GM18508 (cell line): Measurements from ENCODE around the gene DENND1A.

Experiments used
- ATAC-seq: cut with Tn5 transposase; IDR thresholded peaks from one replicate; pipeline ENCODE4 v1.9.1; 2021; ENCODE audit warnings: moderate number of reproducible peaks; ENCODE audit not compliant: insufficient read depth, unreplicated experiment

The DENND1A gene

DNA sequence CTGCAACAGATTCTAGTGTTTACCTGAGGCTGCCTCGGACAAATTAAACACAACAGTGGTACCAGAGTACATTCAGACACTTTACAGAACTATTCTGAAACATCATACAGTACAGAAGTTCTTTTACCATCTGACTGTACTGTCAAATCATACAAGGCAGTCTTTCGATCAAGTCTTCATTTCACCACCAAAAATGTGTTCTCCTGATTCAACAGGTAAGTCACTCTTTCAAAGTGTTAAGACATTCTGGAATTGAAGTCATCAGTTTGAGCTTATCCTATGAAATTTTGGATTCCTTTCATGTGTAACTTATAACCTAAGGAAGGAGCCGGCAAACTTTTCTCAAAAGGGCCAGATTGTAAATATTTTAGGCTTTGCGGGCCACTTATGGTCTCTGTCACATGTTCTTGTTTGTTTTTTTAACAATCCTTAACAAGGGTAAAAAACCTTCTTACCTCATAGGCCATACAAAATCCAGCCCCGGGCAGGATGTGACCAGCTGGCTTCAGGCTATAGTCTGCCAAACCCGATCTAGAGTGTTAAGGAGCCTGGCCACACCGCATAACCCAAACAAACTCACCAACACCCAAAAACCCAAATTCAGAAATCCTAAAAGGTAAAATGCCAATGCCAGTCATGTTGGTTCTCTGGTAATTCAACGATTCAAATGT lies 151.6 kb downstream of the DENND1A start:
- no peak for ATAC-seq

DNA sequence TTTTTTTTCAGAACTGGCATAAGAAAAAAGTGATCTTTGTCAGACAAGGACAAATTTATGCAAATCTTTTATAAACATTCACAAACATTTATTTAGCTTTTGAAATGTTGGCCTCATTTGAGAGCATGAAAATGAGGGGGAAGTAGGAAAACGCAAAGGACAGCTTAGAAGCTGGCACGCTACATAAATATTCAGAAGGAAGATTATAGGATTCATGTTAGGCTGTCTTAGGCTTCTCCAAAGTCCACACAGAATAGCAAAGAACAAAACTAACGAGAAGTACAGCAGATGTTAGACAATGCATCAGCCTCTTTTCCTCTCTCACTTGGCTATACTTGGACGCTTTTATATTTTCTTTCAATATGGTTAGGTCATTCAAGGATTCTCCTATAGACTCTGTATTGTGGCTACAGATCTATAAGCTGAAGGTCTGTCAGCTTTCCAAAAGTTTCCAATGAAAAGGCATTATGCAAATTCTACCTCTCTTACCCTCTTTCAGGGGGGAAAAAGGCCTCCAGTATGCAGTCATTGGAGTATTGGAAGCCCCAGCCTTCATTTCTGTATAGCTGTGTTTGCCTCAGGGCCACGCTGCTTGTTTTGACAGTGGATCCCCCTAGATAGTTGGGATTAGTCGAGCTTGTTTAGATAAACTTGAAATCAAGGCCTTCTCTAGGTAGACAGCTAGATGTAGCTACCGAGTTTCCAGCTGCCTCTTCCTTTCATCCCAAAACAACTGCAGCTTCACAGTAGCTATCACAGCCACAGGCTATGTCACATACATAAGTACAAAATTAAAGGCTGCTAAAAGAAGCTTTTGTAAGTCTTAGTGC lies 153.0 kb downstream of the DENND1A start:
- ATAC-seq: no peak

DNA sequence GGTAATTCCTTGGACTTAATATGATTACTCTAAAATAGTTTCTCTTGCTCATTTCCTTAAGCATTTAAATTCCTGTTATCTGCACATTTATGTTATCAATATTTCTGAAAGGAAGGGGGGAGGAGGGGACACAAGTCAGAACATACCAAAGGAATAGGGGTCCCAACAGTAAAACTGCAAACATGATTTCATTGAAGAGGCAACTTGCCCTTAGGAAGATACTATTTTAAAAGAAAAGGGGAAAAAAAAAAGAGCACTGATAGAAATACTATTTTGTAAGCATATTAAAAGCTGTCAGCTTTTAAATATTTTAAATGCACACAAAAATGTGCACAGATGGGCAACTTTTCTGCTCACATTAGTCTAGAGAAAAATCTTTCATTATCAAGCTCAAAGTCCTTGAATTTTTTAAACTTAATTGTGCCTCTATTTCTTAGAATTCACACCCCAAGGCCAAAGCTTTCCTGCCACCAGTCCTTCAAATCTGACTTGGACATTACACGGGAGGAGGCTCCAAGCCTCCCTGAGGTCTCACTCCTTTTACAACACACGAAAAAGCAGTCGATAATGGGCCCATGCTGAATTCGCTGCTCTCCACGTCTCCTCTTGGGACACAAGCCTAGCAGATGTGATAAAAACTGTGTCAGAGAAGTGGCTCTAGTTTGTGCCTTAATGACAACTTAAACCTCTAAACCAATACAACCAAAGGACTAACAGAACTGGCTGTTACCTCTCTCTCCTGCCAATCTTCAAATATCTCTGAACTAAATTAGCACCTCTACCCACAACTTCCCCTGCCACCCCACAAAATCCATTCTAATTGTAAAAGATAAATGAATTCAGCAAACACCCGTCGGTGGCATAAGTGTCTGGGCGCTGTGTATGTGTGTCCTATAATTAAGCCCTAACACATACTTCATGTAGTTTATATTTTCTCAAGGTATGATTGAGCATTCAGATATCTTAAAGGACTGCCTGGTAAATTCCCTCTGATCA lies 154.3 kb downstream of the DENND1A start:
- no peak for ATAC-seq

DNA sequence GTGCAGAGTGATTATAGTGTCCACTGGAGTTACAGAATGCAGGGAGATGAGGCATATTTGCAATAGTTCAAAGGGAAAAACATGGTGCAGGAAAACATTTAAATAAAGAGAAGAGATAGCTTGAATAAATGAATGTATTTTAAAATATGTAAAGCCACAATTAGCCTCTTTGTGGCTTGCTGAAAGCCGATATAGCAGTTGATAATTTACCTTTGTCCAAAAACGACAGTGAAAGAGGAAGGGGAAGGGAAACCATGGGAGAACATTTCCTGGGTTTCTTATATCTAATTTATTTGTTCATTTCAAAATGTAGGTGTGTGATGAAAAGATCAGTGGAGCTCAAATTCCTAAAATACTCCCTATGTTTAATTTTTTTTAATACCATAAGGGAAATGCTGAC lies 156.1 kb downstream of the DENND1A start:
- no peak for ATAC-seq

DNA sequence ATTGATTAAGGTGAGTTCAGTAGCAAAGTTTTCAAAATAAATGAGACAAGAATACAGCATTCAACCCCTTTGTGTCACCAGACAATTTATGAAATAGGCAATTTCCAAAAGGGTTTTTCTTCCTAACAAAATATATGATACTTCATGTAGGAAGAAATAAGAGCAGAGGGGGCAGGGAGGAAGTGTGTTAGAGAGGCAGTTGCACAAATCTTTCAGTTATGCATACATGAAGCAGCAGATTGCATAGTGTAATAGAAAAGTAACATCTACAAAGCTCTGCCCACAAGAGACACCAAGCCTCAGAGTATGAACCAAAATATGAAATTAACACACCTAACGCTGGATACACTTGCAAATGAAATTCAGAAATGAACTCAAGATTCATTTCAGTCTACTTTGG lies 157.0 kb downstream of the DENND1A start:
- ATAC-seq: no peak

DNA sequence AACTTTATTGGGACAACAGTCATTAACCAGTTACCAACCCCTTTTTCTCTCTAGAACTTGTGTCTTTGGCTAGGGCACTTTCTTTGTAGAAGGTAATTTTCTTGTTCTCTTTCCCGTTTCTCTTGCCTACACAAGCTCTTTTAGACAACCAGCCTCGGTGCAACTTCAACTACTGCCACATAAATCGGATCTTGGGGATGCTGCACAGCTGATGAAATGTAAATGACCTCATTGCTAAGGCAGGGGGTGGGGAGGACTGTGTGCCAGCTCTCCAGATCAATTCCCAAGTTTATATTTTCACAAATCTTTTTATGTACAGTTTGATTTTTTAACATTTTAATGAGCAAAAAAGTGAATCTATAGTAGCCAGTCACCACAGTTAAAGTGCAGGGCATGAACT lies 157.6 kb downstream of the DENND1A start:
- ATAC-seq: no peak

DNA sequence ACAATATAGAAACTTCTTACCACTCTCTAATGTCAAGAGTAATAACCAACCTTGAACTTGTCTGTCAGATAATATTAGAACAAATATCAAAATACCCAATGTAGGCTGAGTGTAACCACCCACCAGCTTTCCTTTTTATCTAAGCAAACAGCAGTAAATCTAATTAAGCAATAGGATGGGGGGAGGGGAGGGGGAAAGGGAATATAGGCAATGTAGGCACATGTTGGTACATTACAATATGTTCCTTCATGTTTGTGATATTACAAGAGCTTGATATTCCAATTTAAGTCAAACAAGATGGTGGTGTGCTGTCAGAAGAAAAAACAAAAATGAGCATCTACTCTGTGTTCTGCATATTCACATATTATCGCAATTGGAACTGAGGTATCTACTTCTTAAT lies 158.2 kb downstream of the DENND1A start:
- ATAC-seq: no peak

DNA sequence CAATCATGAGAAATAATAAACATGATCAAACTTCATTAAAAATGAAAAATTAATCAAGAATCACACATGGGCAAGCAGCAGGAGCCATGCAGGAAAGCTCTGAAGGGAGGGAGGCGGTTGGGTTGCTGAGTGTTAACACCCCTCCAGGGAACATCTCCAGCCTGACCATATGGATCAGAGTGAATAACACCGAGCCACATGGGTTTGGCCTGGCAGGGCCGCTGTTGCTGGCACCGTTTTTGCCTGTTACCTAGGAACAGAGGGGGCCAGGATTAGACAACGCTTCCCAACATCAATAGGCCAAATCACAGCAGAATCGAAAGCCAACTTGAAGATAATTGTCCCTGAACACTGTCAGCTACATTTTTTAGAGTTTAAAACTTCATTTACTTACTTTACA lies 160.2 kb downstream of the DENND1A start:
- no peak for ATAC-seq

DNA sequence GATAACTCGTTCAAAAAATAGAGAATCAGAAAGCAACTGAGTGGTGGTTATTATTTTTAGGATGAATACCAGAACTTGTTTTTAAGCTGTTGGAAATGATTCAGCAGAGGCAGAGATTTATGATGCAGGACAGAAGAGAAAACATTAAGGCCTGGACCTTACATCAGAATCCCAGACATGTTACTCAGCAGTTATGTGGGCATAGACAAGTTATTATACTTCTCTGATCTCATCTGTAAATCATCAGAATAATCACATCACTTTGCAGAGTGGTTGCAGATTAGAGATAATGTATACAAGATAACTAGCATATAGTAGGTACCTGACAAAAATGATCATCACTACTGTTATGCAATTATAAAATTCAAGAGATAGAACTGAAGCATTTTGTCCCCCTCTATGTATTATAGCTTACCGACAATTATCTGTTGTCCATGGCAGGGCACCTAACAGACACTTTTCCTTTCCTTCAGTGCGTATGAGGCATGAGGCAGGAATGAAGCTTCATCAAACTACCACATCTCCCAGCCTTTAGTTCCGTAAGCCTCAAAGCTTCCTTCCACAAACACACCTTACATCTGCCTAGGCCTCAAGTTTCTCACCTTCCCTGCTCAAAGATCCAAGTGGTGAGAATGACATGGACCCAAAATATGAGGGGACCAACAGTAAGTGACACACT lies 165.9 kb downstream of the DENND1A start:
- no peak for ATAC-seq

DNA sequence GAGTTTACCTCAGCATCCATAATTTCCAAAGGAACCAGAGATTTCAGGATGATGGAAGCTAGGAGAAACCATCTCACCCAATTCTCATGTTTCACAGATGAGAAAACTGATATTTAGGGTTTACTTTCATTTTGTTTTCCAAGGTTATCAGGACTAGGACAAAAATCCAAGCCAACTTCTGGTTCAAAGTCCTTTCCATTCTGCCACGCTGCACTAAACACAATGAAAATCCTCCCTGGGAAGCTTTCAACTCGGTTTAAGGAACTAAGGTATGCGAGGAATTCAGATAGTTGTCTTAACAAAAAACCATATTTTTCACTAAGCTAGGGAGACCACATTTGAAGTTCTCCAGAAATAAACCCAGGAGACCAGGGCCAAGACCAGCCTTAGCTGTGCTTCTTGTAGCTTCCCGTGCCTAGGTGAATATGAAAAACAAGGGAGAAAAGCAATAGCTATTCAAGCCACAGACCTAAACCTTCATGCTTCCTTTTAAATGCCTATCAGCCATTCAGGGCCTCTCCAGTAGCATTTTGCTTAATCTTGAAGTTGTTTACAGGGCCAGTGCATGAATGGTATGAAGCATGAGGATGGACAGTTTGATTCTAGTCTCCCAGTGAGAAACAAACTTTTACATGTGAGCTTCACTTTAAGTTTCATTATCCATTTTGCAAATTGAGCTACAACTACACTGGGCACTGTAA lies 167.9 kb downstream of the DENND1A start:
- no peak for ATAC-seq

DNA sequence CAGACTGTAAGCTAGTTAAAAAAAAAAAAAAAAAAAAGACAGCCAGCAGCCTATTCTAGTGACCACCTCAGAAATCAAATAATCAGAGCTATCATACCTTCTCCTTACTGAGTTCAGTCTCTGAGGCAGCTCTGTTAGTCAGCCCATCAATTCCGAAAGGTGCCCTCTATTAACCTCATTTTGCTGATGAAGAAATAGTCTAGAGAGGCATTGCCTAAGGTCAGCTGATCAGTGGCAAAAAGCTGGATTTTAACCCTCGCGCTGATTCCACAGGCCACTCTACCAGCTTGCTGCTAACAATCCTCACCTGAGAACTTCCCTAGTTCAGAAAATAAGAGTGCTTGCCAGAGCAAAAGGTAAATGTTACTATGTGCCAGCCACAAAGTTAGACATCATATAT lies 172.0 kb downstream of the DENND1A start:
- no peak for ATAC-seq

DNA sequence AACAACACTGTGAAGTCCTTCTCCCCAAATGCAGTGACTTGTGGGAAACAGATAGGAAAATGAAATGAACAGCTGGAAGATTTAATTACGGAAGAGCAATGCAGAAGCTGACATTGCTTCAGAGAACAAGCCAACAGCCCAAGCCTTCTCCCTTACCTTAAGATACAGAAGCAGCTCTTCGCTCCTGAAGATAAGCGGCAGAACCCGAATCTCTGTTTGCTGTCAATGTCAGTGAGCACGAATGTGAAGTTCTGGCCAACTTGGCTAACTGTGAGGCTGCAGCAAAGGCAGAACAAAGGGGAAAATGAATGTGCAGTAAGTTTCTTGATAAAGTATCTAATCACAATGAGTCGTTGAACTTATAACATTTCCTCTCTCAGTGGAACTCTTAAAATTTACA lies 172.4 kb downstream of the DENND1A start:
- no peak for ATAC-seq

DNA sequence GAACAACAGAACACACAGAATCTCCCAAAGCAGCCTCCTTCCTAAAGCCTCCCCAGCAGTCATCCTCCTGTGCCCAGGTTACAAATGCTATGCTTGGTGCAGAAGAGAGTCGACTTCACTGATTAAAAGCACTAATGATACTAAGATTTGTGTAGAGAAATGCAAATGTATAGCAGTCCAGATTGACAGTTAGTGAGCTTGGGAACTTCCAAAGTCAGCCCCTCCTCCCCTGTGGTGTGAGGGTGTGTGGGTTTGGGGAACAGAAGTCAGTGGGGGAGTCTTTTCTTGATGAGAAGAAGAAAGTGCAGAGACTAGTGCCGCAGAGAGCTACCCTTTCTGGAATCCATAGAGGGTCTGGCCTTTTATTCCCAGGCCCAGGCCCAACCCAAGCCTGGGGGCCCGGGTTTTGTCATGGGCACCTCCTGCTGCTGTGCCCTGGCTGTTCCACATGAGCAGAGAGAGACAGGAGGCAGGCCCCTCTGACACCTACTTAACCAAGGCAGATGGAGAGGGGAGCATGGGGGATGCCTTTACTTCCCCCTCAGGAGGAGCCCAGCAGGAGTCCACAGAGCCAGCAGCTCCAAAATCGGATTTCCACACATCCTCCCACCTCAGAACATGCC lies 173.3 kb downstream of the DENND1A start:
- ATAC-seq: no peak

DNA sequence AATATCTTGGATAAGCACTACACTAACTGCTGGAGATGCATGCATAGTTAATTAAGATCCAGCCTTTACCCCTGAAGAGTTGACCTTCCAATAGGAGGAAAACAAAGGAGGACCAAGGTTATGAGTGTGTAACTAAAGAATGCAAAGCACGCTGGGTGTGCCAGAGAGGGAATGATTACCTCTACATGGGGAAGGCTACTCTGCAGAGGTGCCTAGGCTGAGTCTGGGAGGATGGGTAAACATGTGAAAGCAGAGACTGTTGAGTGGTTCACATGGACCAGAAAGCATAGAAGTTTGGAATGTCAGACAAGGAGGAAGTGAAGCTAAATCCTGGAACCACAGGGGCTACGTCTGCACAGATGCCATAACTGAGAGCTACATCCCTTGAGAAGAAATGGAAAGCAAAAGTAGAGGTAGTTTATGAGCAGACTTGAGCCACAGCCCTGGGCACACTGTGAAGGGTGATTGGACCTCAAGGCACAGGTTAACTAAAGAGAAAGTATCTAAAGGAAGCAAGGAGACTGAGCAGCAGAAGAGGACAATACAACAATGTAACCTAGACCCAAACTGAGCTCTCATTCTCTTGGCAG lies 176.2 kb downstream of the DENND1A start:
- ATAC-seq: no peak

DNA sequence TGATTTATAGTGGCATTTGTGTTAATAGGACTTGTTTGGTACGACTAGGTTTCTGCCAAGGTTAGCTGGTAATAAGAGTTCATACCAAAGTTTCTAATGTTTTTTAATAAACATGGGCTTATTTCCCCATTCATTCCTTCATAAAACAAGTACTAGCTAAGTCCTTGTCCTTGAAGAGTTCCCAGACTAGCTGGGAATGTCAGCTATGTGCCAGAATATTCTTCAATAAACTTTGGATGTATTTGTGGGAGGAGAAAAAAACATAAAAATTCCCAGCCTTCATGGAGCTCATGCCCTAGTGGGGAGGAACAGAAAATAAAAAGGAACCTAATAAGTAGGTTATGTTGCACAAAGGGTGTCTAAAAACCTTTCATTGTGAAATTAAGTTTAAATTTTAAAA lies 176.9 kb downstream of the DENND1A start:
- no peak for ATAC-seq

DNA sequence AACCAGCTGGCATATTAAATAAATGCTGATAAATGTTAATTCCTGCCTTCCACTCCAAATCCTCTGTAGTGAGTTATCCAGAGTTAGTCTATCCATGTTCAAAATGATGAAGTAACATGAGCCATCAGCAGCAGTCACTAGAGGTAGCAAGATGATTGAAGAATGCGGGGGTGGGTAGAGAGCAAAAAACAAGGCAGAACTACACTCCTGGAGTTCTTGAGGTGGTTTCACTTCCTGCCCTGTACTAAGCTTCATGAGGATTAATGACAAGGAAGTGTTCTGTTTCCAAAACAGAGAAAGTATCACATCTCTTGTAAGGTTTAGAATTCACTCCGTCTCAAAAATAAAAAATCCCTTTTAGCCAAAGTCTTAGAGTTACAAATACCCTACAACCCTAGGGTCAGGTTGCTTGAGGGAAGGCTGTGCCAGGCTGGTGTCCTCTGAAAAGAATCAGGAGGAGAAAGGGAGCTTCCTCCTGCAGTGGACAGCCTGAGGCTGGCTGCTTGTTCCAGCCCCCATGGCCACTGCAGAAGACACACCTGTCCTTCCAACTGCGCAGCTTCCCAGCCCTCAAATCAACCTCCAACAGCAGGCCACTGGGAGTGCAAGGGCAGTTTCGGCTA lies 180.2 kb downstream of the DENND1A start:
- no peak for ATAC-seq

DNA sequence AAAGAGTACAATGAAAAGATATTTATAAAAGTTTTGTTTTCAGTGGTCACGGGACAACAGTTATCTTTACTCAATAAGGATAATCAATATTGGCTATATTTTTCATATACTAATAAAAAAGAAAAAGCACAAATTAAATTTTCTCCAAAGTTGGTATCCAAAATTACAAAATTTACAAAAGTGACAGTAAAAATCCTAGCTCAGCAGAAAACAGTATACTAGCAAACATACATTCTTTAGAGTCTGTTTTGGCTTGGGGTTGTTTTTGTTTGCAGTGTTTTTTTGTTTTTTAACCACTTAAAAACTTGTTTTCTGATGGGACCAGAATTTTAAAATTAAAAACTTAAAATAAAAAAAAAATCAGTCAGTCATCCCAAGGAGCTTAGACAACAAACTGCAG lies 183.2 kb downstream of the DENND1A start:
- no peak for ATAC-seq

DNA sequence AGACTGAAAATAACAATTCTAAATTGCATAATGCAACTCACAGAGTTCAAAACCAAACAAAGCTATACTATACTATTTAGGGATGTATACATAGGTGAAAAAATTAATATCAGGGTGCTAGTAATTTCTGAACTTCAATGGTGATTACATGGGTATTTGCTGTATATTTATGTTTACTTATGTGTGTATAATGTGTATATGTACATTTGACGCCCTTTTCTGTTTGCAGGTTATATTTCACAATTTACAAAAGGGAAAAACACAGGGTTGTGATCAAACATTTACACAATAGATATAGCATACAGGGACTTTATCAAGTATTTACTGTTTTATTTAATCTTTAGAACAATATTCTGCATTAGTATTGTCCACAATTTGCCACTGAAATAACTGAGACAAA lies 184.0 kb downstream of the DENND1A start:
- ATAC-seq: no peak
